CD4-positive, alpha-beta T cell treated with Interleukin-15 for 1 hour (primary cell): Measurements from ENCODE around the gene PLEKHA7.
A peak's percentile ranks its signal among the peaks of the same experiment; 100 is the strongest.

Experiments
- DNase-seq: peaks from one replicate; pipeline ENCODE4 v3.0.0-alpha.2; 2020

The PLEKHA7 gene

GRCh38 chr11:16764888-16765287, 249.3 kb downstream of the PLEKHA7 start:
- DNase-seq: no peak

DNA sequence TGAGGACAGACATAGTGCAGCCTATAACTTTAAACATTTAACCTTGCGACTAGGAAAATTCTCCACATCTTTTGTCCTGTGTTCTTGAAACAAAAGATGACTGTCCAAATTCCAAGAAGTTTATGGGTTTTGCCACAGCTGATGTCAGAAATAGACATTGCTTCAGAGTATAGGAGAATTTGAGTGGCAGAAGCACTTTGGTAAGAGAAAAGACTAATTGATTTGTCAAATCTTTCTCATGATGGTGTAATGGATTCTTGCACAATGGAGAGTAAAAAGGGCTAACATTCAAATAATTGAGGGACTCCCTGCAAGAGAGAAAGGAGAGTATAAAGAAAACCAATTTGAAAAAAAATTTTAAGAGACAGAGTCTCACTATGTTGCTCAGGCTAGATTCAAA, 250.5 kb downstream of the PLEKHA7 start:
- no peak for DNase-seq

GRCh38 chr11:16759857-16760508, 254.2 kb downstream of the PLEKHA7 start:
- no peak for DNase-seq

GRCh38 chr11:16758382-16759024, 255.7 kb downstream of the PLEKHA7 start:
- DNase-seq: no peak

DNA sequence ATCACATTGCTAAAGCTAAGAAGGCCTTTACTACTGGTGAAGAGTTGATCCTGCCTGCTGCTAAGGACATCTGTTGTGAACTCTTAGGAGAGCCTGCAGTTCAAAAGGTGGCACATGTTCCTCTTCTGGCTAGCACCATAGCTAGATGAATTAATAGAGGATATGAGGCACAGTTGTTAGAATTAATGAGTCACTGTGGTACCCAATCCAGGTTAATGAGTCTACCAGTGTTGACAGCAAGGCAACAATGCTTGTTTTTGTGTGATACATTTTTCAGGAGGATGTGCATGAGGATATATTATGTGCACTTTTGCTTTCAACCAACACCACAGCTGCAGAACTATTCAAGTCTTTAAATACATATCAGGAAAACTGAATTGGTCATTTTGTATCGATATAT, 263.8 kb downstream of the PLEKHA7 start:
- DNase-seq: no peak

- no peak for DNase-seq
Measured at GRCh38 chr11:16749666-16750065, 264.5 kb downstream of the PLEKHA7 start.

- no peak for DNase-seq
Measured at GRCh38 chr11:16749092-16749491, 265.1 kb downstream of the PLEKHA7 start.

DNA sequence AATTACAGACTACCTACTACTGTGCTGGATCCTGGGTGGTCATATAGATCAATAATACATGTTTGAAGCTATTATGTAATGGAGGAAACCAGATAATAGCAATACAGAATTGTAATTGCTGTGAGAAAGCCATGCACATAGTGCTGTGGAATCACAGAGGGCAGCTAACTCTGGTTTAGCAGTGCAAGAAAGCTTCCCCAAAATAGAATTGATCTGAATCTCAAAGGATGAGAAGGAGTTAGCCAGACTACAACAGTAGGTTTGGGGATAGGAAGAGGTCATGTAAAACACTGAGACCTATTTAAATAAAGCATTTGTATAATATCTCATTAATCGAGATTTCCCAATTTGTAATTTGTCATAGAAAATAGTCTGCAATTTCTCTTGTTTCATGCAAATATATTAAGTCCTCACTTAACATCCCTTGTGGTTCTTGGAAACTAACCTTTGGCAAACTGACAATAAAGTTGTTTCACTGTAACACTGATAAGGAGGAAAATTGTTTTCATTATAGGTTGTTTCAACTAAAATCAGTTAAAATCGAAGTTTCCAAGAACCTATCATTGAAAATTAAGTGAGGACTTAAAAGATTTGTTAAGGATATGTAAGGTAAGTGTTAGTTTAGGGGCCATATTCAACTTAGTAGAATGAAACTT, 268.1 kb downstream of the PLEKHA7 start:
- no peak for DNase-seq

- no peak for DNase-seq
Measured at GRCh38 chr11:16744128-16744725, 270.0 kb downstream of the PLEKHA7 start.

- no peak for DNase-seq
Measured at GRCh38 chr11:16743478-16743877, 270.7 kb downstream of the PLEKHA7 start.

GRCh38 chr11:16741473-16741872, 272.7 kb downstream of the PLEKHA7 start:
- DNase-seq: no peak

DNA sequence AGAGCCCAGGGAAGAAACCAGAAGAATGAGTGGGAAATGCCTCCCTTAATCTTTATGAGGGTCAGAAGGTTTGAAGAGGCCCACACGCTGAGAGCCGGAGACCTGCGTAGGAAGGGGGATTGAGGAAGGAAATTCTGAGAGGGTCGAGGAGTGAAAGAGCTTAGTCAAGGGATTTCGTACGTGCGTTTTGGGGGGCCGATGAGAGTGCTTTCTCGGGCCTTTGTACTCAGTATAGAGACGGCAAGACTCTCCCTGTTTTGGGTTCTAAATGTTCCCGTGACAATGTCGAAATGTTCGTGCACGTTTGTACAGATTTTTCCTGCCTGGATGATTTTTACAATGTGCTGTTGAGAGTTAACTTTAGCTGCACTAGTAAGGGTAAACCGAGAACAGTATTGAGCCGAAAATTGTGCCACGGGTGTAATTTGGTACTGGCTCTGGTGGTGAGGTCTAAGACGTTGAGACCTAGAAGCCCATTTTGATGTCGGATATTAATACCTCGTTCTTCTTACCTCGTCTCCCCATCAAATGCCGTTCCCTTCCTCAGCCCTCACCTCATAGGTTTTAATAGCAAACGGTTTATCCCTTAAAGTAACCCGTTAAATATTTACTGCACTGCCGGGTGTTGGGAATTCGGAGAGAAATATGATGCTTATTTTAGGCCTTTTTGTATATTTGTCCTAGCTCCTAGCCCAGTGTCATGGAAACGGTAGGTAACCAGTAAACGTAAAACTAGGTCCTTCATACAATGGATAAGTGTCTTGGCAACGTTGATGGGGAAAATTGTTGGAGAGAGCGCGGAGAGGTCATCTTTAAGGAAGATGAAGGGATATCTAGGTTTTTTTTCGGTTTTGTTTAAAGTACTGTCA, 275.0 kb downstream of the PLEKHA7 start:
- no peak for DNase-seq

- DNase-seq: peak; percentile 96
Measured at GRCh38 chr11:16738193-16738946, 275.8 kb downstream of the PLEKHA7 start, which contains the start of gene C11orf58. C11orf58 (plus strand) TSS chr11:16738647; CDS start chr11:16738779, 132 bp downstream.

GRCh38 chr11:16737818-16738192, 276.4 kb downstream of the PLEKHA7 start:
- no peak for DNase-seq
